ENCODE results near the gene UFSP1.
"Not testable (repeated sequence)": the region's sequence is repeated elsewhere in the genome, so short reads cannot be mapped to it uniquely, and the experiment has no call there.

GRCh38 chr7:100935381-100935780 lies 45.9 kb upstream of the UFSP1 start:
- not testable (repeated sequence) for TF ChIP-seq CTCF, POLR2A (IDR thresholded peaks at IDR 0.05)
